HEK293 (cell line): ENCODE results near the gene MORF4L1.

Experiments
- CTCF ChIP-seq: fragments of 450-650 bp; formaldehyde crosslinking; IDR thresholded peaks from 2 replicates; pipeline ENCODE4 v1.5.1; 2016; ENCODE audit warnings: missing biosample characterization, missing genetic modification characterization
- ZNF341 ChIP-seq: fragments of 450-650 bp; formaldehyde crosslinking; IDR thresholded peaks from 2 replicates; pipeline ENCODE4; 2016; ENCODE audit warnings: low read depth, missing biosample characterization, missing genetic modification characterization

GRCh38 chr15:78855746-78856145, 16.9 kb upstream of the MORF4L1 start:
- TF ChIP-seq CTCF (tag by site-specific recombination), result no peak
- TF ChIP-seq ZNF341 (tag by site-specific recombination), result no peak
